HG02623 (cell line): Measurements from ENCODE around the gene MPPED1.

ENCODE experiments used
- ATAC-seq: cut with Tn5 transposase; IDR thresholded peaks from one replicate; pipeline ENCODE4 v1.9.1; 2021; ENCODE audit warnings: moderate library complexity; ENCODE audit not compliant: unreplicated experiment

The MPPED1 gene

DNA sequence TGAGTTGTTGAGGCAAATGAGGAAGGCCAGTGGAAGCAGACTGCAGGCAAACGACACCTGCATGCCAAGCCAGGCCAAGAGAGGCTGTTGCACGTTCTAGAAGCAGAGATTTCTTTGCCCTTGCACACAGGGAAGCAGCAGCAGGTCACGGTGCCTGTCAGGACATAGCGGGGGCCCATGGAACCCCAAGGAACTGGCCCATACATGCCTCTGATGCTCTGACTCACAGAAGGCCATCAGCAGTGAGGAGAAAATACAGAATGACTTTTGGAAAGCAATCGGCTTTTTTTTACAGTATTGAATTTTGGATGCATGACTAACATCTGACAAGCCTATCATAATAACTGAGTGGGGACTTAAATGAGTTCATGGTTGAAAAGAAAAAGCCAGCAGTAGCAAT lies 123.9 kb downstream of the MPPED1 start:
- ATAC-seq: no peak

GRCh38 chr22:43537019-43537585 lies 125.3 kb downstream of the MPPED1 start:
- ATAC-seq: no peak

- no peak for ATAC-seq
Measured at GRCh38 chr22:43539572-43540528, 128.0 kb downstream of the MPPED1 start.

- no peak for ATAC-seq
Measured at GRCh38 chr22:43540529-43540923, 128.7 kb downstream of the MPPED1 start.

- no peak for ATAC-seq
Measured at GRCh38 chr22:43541022-43541421, 129.2 kb downstream of the MPPED1 start.

DNA sequence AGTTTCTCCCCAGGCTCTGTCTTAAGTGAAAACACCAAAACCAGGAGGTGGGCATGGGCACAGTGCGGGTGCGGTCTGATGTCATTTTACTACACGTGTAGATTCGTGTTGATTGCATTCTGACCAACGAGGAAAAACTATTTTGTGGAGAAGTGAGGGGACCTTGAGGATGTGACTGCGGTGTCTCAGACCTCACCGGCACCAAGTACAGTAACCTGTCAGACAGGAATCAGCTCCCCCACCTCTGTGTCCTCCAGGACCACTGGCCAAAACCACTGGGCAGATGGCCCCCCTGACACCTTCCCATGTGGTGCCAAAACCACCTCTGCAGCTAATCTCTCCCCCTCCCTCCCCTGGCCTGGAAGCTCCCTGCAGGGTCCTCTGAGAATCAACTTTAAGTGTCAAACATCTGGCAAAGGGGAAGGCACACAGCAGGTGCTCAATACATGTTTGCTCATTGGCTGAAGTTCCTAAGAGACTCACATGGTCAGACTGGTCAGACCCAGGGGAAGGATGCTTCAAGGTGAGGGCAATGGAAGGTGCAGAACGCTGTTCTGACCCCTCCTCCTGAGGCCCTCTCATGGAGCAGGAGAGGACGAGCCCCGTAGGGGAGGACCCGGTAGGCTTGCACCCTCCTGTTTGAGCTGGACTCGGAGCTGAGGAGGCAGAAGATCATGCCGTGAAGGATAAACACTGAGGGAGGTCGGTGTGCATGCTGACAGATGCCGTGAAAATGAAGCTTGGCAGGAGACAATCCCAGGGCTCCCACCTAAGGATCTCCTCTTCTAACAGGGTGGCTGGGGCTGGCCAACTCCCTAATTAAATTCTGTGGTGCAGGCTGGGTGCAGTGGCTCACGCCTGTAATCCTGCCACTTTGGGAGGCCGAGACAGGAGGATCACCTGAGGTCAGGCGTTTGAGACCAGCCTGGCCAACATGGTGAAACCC lies 129.9 kb downstream of the MPPED1 start:
- ATAC-seq: no peak

DNA sequence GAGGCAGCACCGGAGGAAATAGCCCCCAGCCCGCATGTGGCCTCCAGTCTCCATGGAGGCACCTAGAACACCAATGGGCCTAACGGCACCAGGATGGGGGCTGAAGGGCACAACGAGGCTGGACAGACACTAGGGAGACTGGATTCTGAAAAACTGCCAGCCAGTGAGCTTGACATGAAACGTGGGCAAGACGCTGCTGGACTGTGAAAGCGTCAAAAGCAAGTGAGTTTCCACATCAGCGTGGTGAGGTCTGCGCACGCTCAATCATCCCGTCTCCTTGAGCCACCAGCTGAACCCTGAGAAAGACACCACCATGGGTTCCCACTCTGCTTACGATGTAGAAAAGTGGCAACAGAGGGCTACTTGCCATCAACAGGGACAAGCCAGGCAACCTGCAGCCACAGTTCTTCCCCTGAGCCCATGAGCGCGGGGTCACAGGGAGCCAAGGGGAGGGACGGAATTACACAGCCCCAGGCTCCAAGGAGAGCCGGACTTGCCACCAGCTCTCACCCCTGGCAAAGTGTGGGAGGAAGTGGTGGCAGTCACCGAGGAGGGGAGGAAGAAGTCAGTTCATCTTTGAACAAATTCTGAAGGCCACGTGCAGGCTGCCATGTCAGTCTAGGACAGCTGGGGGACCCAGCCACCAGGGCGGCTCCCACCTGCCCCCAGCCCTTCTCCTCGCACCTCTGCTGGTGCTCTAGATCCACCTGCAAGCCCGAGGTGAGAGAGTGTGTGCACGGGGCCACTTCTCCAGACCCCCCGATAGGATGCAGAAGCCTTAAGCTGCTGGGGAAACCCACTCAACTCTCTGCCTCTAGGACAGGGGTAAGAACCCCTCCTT lies 131.1 kb downstream of the MPPED1 start:
- ATAC-seq: no peak

- no peak for ATAC-seq
Measured at GRCh38 chr22:43543522-43544288, 131.9 kb downstream of the MPPED1 start.

- ATAC-seq: no peak
Measured at GRCh38 chr22:43544289-43544673, 132.5 kb downstream of the MPPED1 start.

GRCh38 chr22:43546186-43546585 lies 134.4 kb downstream of the MPPED1 start:
- no peak for ATAC-seq

GRCh38 chr22:43550024-43550620 lies 138.3 kb downstream of the MPPED1 start:
- no peak for ATAC-seq

DNA sequence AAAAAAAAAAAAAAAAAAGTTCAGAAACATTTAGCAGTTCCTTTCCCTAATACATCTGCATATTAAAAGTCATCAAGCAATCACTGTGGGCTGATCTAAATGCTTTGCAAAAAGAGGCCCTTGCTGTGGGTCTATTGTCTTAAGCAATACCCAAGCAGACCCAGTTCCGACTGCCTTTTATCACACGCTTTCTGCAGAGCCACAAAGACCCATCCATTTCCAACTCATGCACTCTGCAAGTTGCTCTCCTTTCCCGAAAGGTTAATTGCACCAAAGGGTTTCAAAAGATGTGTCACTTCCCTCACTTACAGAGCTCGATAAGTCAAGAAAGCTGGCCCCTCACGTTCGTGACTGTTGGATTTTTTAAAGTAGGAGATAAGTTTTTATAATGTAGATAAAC lies 138.9 kb downstream of the MPPED1 start:
- ATAC-seq: no peak

GRCh38 chr22:43553451-43554258 lies 141.8 kb downstream of the MPPED1 start:
- no peak for ATAC-seq

- ATAC-seq: no peak
Measured at GRCh38 chr22:43554259-43554636, 142.4 kb downstream of the MPPED1 start.

DNA sequence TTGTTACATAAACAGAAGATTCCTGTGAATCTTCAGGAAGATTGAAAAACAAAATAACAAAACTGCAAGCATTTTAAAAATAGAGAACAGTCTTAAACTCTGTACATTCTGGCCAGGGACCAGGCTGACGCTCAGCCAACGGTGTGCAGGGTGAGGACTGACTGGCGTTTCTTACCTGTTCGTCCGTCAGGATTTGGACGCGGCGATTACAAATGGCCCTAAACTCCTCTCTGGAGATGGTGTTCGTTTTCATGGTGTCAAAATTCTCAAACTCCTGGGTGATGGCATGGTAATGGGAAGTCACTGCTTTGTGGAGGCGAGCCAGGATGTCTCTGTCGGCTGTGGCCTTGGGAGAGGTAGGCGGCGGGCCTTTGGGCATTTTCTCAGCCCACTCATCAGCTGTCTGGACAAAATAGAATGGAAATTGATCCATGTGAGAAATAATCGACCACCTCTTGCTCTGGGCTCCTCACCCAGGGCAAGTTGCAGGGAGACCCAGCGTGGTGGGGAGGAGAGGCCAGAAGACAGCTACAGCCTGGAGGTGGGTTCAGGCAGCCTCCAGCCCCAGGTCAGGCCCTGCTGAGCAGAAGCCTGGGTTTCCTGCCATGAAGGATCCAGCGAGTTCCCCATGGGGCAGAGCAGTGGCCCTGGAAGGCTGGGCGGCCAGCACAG lies 143.0 kb downstream of the MPPED1 start:
- no peak for ATAC-seq

GRCh38 chr22:43555561-43556515 lies 144.0 kb downstream of the MPPED1 start:
- ATAC-seq: no peak
